GM19397 (cell line): Measurements from ENCODE around the gene ANXA10.

Experiments used
- ATAC-seq: cut with Tn5 transposase; IDR thresholded peaks from one replicate; pipeline ENCODE4 v1.9.1; 2021; ENCODE audit warnings: mild to moderate bottlenecking, moderate library complexity; ENCODE audit not compliant: unreplicated experiment

ANXA10 gene

GRCh38 chr4:168221301-168221700 lies 129.0 kb downstream of the ANXA10 start:
- no peak for ATAC-seq
